GM19240 (cell line): ENCODE results near the gene ARHGEF39.

Source experiments
- DNase-seq: peaks from one replicate; pipeline ENCODE4 v3.0.0; 2011; ENCODE audit warnings: low spot score; ENCODE audit not compliant: insufficient read length

ARHGEF39 gene

GRCh38 chr9:35664531-35665470, at the start of gene ARHGEF39:
Gene ARHGEF39 (minus strand): TSS chr9:35665195. CDS start chr9:35665169, 26 bp downstream.
- DNase-seq = peak; percentile 83

GRCh38 chr9:35714123-35714522, 49.1 kb upstream of the ARHGEF39 start:
- DNase-seq = no peak

GRCh38 chr9:35713578-35713977, 48.6 kb upstream of the ARHGEF39 start:
- no peak for DNase-seq

- DNase-seq = no peak
Observed at GRCh38 chr9:35712762-35713400, 47.9 kb upstream of the ARHGEF39 start.

GRCh38 chr9:35711501-35712428, 46.8 kb upstream of the ARHGEF39 start:
- DNase-seq = no peak

GRCh38 chr9:35710818-35711500, 46.0 kb upstream of the ARHGEF39 start:
- DNase-seq = no peak

GRCh38 chr9:35708146-35708545, 43.2 kb upstream of the ARHGEF39 start:
- DNase-seq = no peak

- DNase-seq = no peak
Observed at GRCh38 chr9:35706951-35707350, 42.0 kb upstream of the ARHGEF39 start.

- DNase-seq = no peak
Observed at GRCh38 chr9:35705836-35706430, 40.9 kb upstream of the ARHGEF39 start.

- no peak for DNase-seq
Observed at GRCh38 chr9:35705372-35705771, 40.4 kb upstream of the ARHGEF39 start.

GRCh38 chr9:35703906-35704672, 39.1 kb upstream of the ARHGEF39 start:
- no peak for DNase-seq

- DNase-seq = no peak
Observed at GRCh38 chr9:35702696-35703095, 37.7 kb upstream of the ARHGEF39 start.

- no peak for DNase-seq
Observed at GRCh38 chr9:35700942-35701341, 35.9 kb upstream of the ARHGEF39 start.

- DNase-seq = no peak
Observed at GRCh38 chr9:35700031-35700430, 35.0 kb upstream of the ARHGEF39 start.

- DNase-seq = no peak
Observed at GRCh38 chr9:35698231-35698630, 33.2 kb upstream of the ARHGEF39 start.

- no peak for DNase-seq
Observed at GRCh38 chr9:35697486-35697885, 32.5 kb upstream of the ARHGEF39 start.

GRCh38 chr9:35696520-35697215, 31.7 kb upstream of the ARHGEF39 start:
- peak; percentile 84 for DNase-seq

GRCh38 chr9:35695943-35696401, 31.0 kb upstream of the ARHGEF39 start:
- DNase-seq = no peak

GRCh38 chr9:35691757-35692301, 26.8 kb upstream of the ARHGEF39 start:
- DNase-seq = no peak
